Epithelial cell of esophagus (primary cell): ENCODE data around the gene NUP205.
A peak's percentile ranks its signal among the peaks of the same experiment; 100 is the strongest.
"Not testable (repeated sequence)": the region's sequence is repeated elsewhere in the genome, so short reads cannot be mapped to it uniquely, and the experiment has no call there.

Experiments
- DNase-seq: peaks from one replicate; pipeline ENCODE4 v3.0.0; 2010; ENCODE audit warnings: low read depth
- H3K4me3 ChIP-seq: 2 replicates; pipeline ENCODE4 v1.5.1; 2011; ENCODE audit warnings: mild to moderate bottlenecking, low read length, control low read depth
- TF ChIP-seq, protein P1 (sequence below): IDR thresholded peaks from 2 replicates; pipeline ENCODE4 v1.5.1; 2011; ENCODE audit warnings: low read depth, mild to moderate bottlenecking, low read length, control low read depth, inconsistent platforms; ENCODE audit not compliant: insufficient read depth; ENCODE audit errors: missing control alignments

Gene NUP205

DNA sequence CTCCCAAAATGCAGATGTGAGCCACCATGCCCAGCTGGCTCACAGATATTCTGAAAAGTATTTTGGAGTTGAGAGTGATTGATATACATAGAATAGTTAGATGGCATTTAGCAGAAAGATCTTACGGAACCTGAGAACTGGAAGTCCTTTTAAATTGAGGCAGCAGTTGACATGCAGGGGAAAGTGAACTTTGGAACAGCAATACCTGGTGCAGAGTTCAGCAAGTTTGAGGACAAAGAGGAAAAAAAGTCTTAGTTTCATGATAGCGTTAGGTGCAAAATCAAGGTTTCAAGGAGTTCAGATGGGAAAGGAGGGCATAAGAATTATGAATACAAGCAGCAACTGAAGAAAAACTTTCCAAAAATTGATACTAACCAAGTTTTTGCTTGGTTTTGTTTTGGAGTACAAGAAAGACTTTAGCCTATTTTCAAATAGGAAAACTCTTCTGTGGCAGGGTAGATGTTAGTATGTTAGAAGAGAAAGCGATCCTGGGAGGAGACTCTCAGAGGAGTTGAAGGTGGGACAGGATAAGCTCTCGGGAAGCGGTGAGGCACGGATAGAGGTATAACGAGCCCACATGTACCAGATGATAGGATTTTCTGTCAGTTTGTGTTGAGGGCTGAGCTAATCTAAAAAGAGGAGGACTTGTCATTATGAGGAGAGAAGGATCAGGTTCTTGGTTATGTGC is 76.6 kb downstream of the NUP205 start:
- TF ChIP-seq, protein P1, sequence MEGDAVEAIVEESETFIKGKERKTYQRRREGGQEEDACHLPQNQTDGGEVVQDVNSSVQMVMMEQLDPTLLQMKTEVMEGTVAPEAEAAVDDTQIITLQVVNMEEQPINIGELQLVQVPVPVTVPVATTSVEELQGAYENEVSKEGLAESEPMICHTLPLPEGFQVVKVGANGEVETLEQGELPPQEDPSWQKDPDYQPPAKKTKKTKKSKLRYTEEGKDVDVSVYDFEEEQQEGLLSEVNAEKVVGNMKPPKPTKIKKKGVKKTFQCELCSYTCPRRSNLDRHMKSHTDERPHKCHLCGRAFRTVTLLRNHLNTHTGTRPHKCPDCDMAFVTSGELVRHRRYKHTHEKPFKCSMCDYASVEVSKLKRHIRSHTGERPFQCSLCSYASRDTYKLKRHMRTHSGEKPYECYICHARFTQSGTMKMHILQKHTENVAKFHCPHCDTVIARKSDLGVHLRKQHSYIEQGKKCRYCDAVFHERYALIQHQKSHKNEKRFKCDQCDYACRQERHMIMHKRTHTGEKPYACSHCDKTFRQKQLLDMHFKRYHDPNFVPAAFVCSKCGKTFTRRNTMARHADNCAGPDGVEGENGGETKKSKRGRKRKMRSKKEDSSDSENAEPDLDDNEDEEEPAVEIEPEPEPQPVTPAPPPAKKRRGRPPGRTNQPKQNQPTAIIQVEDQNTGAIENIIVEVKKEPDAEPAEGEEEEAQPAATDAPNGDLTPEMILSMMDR, result no peak
- DNase-seq, result no peak
- no peak overlapping the region for H3K4me3 ChIP-seq

DNA sequence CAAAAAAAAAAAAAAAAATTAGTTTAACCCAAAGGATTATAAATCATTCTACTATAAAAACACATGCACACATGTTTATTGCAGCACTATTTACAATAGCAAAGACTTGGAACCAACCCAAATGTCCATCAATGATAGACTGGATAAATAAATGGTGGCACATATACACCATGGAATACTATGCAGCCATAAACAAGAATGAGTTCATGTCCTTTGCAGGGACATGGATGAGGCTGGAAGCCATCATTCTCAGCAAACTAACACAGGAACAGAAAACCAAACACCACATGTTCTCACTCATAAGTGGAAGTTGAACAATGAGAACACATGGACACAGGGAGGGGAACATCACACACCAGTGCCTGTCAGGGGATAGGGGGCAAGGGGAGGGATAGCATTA is 82.0 kb downstream of the NUP205 start:
- DNase-seq, H3K4me3 ChIP-seq: not testable (repeated sequence)

DNA sequence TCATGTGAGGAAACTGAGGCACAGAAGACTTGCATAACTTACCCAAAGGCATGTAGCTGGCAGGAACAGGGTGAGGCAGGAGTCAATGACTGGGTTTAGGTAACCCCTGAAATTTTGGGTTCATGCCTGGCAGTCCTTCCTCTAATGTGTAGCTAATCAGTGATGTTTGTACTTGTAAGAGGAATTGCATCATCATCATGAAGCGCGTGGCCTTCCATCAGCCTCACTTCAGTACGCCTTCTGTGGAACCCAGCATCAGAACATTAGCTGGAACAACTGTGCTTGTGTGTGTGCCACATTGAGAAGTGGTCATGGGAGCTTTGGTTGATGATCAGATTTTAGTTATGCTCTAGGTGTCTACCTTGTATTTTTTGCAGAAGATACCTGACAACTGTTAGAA is 86.4 kb downstream of the NUP205 start:
- peak; percentile 8 for DNase-seq
- no peak overlapping the region for H3K4me3 ChIP-seq
- TF ChIP-seq, protein P1, result no peak

DNA sequence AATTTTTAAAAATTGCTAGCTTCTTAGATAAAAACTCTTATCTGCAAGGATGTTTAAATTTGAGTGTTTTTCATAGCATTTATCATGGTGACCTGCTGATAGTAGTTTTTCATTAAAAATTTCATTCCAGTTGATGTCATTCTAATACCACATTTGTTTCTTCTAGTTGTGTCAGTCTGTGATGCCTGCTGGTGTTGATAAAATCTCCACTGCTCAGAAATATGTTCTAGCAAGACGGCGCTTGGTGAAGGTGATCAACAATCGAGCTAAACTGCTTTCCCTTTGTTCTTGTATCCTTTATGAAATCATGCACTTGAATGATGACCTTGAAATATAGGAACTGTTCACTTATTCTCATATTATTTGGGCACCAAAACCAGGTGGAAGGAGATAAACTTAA is 87.0 kb downstream of the NUP205 start:
- TF ChIP-seq, protein P1, result no peak
- H3K4me3 ChIP-seq, result no peak overlapping the region
- no peak for DNase-seq

DNA sequence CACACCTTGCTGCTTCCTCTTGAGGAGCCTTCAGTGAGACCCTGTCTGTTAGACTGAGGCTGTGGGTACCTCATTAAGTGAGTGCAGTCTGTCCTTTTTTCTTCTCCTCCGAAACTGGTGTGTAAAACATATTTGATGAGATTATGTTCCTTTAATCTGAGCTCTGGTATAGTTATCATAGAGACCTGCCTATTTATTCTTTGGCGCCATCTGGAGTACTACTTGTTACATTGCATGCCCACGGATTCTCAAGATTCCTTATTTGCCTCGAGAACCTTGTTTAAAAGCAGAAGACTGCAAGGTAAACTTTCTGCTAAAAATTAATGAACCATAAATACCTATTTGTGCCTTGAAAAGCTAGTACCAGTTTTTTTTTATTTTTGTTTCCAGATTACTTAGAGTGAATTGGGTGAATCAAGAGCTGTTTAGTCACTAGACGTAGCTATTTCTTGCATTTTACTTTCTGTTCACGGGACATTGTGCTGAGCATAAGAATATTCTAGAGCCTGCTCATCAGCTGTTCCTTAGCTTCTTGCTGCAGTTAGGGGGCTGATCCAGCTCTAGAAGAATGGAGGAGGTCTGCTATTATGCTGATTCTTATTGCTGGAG is 87.7 kb downstream of the NUP205 start:
- peak; percentile 58 for DNase-seq
- TF ChIP-seq, protein P1, result peak; percentile 70
- H3K4me3 ChIP-seq, result no peak overlapping the region

DNA sequence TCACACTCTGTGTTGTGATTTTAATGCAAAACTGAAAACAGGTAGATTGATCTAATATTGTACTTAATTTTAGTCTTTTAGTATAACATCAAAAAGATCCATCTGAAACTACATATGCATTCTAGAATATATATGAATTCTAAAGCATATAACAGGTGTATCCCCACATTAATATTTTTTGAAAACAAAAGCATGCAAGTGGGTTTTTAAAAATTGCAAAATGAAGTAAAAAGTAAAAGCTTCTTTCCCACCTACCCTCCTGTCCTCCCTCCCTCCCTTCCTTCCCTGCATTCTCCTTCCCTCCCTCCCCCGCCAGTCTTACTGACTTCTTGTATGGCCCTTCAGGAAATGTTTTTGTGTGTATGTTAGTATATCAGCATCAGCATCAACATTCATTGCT is 90.0 kb downstream of the NUP205 start:
- H3K4me3 ChIP-seq, result no peak overlapping the region
- TF ChIP-seq, protein P1, result no peak
- DNase-seq, result no peak

DNA sequence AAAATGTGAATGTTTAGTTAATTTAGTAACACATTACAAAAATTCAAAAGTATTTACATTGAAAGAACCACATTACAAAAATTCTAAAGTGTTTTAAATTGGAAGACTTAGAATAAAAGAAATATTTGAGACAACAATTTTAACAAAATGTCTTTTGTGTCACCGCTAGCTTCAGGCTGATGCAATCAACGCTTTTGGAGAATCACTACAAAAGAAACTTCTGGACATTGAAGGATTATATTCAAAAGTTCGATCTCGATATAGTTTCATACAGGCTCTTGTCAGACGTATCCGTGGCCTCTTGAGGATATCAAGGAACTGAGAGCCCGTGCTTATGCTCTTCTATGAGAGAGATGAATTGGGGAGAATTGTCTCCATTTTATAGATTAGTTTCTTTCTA is 90.5 kb downstream of the NUP205 start:
- no peak overlapping the region for H3K4me3 ChIP-seq
- DNase-seq, result no peak
- TF ChIP-seq, protein P1, result no peak
